Central memory CD8-positive, alpha-beta T cell (primary cell): ENCODE data around the gene OLA1.
"Not testable (repeated sequence)": the region's sequence is repeated elsewhere in the genome, so short reads cannot be mapped to it uniquely, and the experiment has no call there.

Source experiments
- ATAC-seq: fragments of 150-1000 bp; cut with Tn5 transposase; replicated peaks from 2 replicates; pipeline ENCODE4 v1.10.0; 2022; ENCODE audit warnings: mild to moderate bottlenecking, moderate FRiP score, moderate number of reproducible peaks; ENCODE audit not compliant: poor library complexity, severe bottlenecking; ENCODE audit errors: extremely low read depth
- DNase-seq, 2 donors: peaks; one replicate each; pipeline ENCODE4 v3.0.0; 2021; ENCODE audit warnings: low spot score in 2 of 2
- H3K27ac Mint-ChIP-seq: one replicate; pipeline ENCODE4 v1.8.0; 2022; ENCODE audit warnings: low read depth, mild to moderate bottlenecking, moderate library complexity, mixed read lengths
- H3K27me3 Mint-ChIP-seq: one replicate; pipeline ENCODE4 v1.8.0; 2022; ENCODE audit warnings: mixed read lengths
- H3K36me3 Mint-ChIP-seq: one replicate; pipeline ENCODE4 v1.8.0; 2022; ENCODE audit warnings: mild to moderate bottlenecking, moderate library complexity, mixed read lengths; ENCODE audit not compliant: insufficient read depth
- H3K4me1 Mint-ChIP-seq: one replicate; pipeline ENCODE4 v1.8.0; 2022; ENCODE audit warnings: mixed read lengths
- H3K4me3 Mint-ChIP-seq: one replicate; pipeline ENCODE4 v1.8.0; 2022; ENCODE audit warnings: mild to moderate bottlenecking, moderate library complexity, mixed read lengths
- H3K9me3 Mint-ChIP-seq: one replicate; pipeline ENCODE4 v1.8.0; 2022; ENCODE audit warnings: mixed read lengths

Gene OLA1

GRCh38 chr2:174246944-174247381 is 1.4 kb downstream of the OLA1 start:
- H3K27ac Mint-ChIP-seq = no peak overlapping the region
- H3K4me3 Mint-ChIP-seq = peak overlapping the region; percentile 87
- H3K36me3 Mint-ChIP-seq = peaks cover 10% of the 10 kb centered on the region

DNA sequence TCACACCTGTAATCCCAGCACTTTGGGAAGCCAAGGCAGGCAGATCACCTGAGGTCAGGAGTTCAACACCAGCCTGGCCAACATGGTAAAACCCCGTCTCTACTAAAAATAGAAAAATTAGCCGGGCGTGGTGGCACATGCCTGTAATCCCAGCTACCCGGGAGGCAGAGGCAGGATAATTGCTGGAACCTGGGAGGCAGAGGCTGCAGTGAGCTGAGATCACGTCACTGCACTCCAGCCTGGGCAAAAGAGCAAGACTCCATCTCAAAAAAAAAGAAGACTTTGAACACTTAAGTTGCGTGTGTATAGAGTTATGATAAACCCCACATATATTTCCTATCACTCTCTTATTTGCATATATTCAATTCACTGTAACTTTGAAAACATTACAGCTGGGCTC is 2.7 kb downstream of the OLA1 start:
- H3K36me3 Mint-ChIP-seq, DNase-seq, H3K4me3 Mint-ChIP-seq, ATAC-seq, H3K9me3 Mint-ChIP-seq, H3K27me3 Mint-ChIP-seq, H3K27ac Mint-ChIP-seq: not testable (repeated sequence)
- peaks cover 10% of the 10 kb centered on the region for H3K4me1 Mint-ChIP-seq

More at GRCh38 chr2:174246944-174247381, 1.4 kb downstream of the OLA1 start:
- ATAC-seq (no peak), DNase-seq (no peak)
- H3K4me1 Mint-ChIP-seq = peaks cover 10% of the 10 kb centered on the region
- no peaks in the 10 kb centered on the region for H3K27me3 Mint-ChIP-seq
- H3K9me3 Mint-ChIP-seq = no peaks in the 10 kb centered on the region

DNA sequence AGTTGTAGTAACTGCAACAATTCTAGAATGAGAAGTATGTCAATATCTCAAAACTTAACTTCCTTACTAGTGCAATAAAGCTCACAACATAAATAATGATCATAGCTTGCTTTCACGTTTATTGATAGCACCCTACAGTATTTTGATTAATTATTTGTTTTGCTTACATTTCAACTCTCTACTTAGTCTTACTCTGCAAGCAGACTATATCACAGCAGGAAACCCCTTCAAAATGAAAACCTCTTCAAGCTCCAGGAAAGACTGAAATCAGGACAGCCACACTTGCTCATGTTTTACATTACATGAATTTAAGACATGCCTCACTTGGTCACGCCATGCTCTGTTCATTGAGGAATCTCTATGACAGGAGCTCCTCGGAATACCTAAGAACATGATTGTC is 3.3 kb downstream of the OLA1 start:
- ATAC-seq (no peak), DNase-seq (no peak)
- Mint-ChIP-seq H3K4me3 (no peak overlapping the region), H3K4me1 (peaks cover 10% of the 10 kb centered on the region), H3K36me3 (peaks cover 10% of the 10 kb centered on the region), H3K27ac (no peak overlapping the region), H3K9me3 (no peaks in the 10 kb centered on the region), H3K27me3 (no peaks in the 10 kb centered on the region)

DNA sequence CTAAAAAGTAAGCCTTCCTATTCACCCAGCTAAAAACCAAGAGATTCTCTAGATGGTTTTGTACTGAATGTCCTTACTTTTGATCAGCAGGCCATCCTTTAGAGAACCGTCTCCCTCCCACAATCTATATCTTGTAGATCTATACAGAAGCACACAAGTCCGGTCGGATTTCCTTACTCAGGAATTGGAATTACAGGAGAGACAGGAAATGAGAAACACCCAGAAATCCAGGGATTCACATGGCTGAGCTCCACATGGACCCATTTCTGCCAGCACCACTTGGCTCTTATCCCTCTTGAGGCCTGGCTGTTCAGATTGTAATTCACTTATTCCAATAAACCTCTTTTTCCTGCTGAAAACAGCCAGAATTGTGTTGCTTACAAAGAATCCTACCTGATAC is 4.5 kb downstream of the OLA1 start:
- no peak overlapping the region for H3K27ac Mint-ChIP-seq
- no peaks in the 10 kb centered on the region for H3K27me3 Mint-ChIP-seq
- H3K4me1 Mint-ChIP-seq = peaks cover 10% of the 10 kb centered on the region
- H3K36me3 Mint-ChIP-seq = peaks cover 10% of the 10 kb centered on the region
- no peak for DNase-seq
- no peaks in the 10 kb centered on the region for H3K9me3 Mint-ChIP-seq
- no peak for ATAC-seq
- H3K4me3 Mint-ChIP-seq = no peak overlapping the region

DNA sequence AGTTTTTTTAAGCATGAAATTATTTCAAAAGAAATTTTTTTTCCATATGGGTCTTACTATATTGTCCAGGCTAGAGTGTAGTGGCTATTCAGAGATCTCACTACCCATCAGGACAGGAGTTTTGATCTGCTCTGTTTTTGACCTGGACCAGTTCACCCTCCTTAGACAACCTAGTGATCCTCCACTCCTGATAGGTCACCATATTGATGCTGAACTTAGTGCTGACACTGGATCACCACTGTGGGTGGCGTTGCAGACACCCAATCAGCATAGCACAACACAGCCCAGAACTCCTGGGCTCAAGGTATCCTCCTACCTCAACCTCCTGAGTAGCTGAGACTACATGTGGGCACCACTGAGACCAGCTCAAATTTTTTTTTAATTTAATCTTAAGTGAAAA is 8.2 kb downstream of the OLA1 start:
- Mint-ChIP-seq H3K36me3 (peaks cover 4% of the 10 kb centered on the region), H3K9me3 (no peaks in the 10 kb centered on the region), H3K27me3 (no peaks in the 10 kb centered on the region), H3K27ac (no peak overlapping the region), H3K4me3 (no peak overlapping the region), H3K4me1 (peaks cover 14% of the 10 kb centered on the region)
- DNase-seq (no peak), ATAC-seq (no peak)

DNA sequence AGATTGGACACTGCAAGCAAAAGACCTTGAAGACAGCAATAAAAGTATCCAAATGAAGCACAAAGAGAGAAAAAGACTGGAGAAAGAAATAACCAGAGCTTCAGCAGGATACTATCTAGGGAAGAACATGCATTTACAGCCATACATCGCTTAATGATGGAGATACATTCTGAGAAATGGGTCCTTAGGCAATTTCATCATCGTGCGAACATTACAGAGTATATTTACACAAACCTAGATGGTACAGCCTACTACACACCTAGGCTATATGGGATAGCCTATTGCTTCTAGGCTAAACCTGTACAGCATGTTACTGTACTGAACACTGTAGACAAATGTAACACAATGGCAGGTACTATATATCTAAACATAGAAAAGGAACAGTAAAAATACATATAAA is 11.9 kb downstream of the OLA1 start:
- ATAC-seq (no peak), DNase-seq (no peak)
- peaks cover 30% of the 10 kb centered on the region for H3K4me1 Mint-ChIP-seq
- no peak overlapping the region for H3K27ac Mint-ChIP-seq
- no peaks in the 10 kb centered on the region for H3K9me3 Mint-ChIP-seq
- H3K27me3 Mint-ChIP-seq = no peaks in the 10 kb centered on the region
- no peak overlapping the region for H3K4me3 Mint-ChIP-seq
- H3K36me3 Mint-ChIP-seq = no peaks in the 10 kb centered on the region

- Mint-ChIP-seq H3K36me3 (no peaks in the 10 kb centered on the region), H3K27ac (no peak overlapping the region), H3K27me3 (no peaks in the 10 kb centered on the region), H3K4me3 (no peak overlapping the region), H3K4me1 (peaks cover 32% of the 10 kb centered on the region), H3K9me3 (no peaks in the 10 kb centered on the region)
- ATAC-seq (no peak), DNase-seq (no peak)
These were observed 12.7 kb downstream of the OLA1 start for GRCh38 chr2:174235680-174236079.

DNA sequence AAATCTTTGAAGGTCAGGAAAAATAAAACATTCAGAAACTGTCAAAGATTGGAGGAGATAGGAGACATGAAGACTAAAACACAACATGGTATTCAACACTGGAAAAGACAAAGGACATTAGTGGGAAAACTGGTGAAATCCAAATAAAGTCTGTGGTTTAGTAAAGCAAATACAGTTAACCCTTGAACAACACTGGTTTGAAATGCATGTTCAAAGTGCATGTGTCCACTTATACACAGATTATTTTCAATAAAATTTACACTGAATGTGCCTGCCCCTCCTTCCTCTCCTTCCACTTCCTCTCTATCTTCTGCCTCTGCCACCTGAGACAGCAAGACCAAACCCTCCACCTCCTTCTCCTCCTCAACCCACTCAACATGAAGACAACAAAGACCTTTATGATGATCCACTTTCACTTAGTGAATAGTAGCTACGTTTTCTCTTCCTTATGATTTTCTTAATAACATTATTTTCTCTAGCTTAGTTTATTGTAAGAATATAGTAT is 14.5 kb downstream of the OLA1 start:
- Mint-ChIP-seq H3K27me3 (no peaks in the 10 kb centered on the region), H3K9me3 (no peaks in the 10 kb centered on the region), H3K4me1 (peaks cover 32% of the 10 kb centered on the region), H3K4me3 (no peak overlapping the region), H3K36me3 (no peaks in the 10 kb centered on the region), H3K27ac (no peak overlapping the region)
- DNase-seq = no peak
- ATAC-seq = no peak

GRCh38 chr2:174227748-174228147 is 20.6 kb downstream of the OLA1 start:
- H3K27me3 Mint-ChIP-seq = no peaks in the 10 kb centered on the region
- H3K4me1 Mint-ChIP-seq = peaks cover 13% of the 10 kb centered on the region
- no peak overlapping the region for H3K27ac Mint-ChIP-seq
- DNase-seq = no peak
- no peak overlapping the region for H3K4me3 Mint-ChIP-seq
- ATAC-seq = no peak
- no peaks in the 10 kb centered on the region for H3K9me3 Mint-ChIP-seq
- peaks cover 11% of the 10 kb centered on the region for H3K36me3 Mint-ChIP-seq

- DNase-seq = no peak
- Mint-ChIP-seq H3K4me1 (peaks cover 9% of the 10 kb centered on the region), H3K4me3 (no peak overlapping the region), H3K27me3 (no peaks in the 10 kb centered on the region), H3K27ac (no peak overlapping the region), H3K36me3 (peaks cover 11% of the 10 kb centered on the region), H3K9me3 (no peaks in the 10 kb centered on the region)
- no peak for ATAC-seq
These were observed 23.6 kb downstream of the OLA1 start for GRCh38 chr2:174224665-174225288.

DNA sequence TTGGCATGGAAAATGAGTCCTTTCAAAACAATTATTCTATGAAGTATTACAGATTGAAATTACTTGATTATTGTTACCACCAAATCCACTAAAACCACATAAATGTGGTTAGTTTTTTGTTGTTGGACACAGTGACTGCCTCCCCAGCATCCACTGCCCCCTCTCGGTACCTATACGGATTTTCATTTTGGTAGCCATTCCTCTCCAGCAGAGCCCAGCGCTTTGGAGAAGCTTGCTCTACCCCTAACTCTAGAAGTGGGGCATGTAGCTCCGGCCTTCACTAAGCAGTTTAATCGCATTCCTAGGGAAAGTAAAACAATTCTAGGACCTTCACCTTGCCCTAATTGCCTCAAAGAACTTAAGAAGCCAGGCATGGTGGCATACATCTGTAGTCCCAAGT is 24.2 kb downstream of the OLA1 start:
- DNase-seq = no peak
- H3K27ac Mint-ChIP-seq = no peak overlapping the region
- no peaks in the 10 kb centered on the region for H3K27me3 Mint-ChIP-seq
- no peak for ATAC-seq
- peaks cover 11% of the 10 kb centered on the region for H3K36me3 Mint-ChIP-seq
- no peaks in the 10 kb centered on the region for H3K9me3 Mint-ChIP-seq
- H3K4me1 Mint-ChIP-seq = peaks cover 9% of the 10 kb centered on the region
- H3K4me3 Mint-ChIP-seq = no peak overlapping the region

DNA sequence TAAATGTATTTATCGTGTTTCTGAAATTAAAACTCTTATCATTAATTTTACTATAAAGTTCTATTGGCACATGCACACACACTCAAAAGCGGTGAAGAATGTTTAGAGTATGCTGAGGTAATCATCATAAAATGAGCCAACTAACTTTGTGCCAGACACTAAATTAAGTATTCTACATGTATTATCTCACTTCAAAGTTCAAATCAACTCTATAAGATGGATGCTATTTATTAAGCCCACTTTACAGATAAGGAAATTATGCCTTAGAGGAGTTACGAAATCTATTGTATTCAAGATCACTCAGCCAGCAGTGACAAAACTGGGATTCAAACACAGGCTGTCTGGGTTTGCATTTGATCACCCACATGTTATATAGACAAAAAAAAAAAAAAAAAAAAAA is 24.9 kb downstream of the OLA1 start:
- Mint-ChIP-seq H3K9me3 (no peaks in the 10 kb centered on the region), H3K27me3 (no peaks in the 10 kb centered on the region), H3K4me3 (no peak overlapping the region), H3K27ac (peak overlapping the region; percentile 27), H3K36me3 (peaks cover 11% of the 10 kb centered on the region), H3K4me1 (peaks cover 9% of the 10 kb centered on the region)
- no peak for ATAC-seq
- no peak for DNase-seq

DNA sequence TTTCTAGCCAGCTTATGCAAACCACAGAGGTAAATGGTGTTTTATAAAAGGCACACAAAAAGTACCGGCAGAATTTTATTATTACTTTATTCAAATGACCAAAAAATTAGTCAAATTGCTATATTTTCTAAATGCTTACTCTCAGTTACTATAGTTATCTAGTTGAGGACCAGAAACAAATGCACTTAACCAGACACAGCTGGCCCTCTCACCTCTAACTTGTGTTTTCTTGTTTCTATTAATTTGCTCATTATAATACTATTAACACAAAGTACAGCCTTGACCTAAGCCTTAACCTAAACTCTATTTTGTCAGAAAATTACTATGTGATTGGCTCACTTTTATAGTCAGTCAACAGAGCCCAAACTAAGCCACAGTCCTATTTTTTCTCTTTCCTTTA is 26.2 kb downstream of the OLA1 start:
- Mint-ChIP-seq H3K4me3 (no peak overlapping the region), H3K9me3 (no peaks in the 10 kb centered on the region), H3K27me3 (no peaks in the 10 kb centered on the region), H3K36me3 (peaks cover 9% of the 10 kb centered on the region), H3K4me1 (peaks cover 4% of the 10 kb centered on the region), H3K27ac (peak overlapping the region; percentile 6)
- ATAC-seq (no peak), DNase-seq (no peak)
